Esophagus squamous epithelium (tissue), 5 donors: ENCODE results near the gene DLX1. TPM values are rescaled to one million over a fixed set of nuclear protein-coding genes. Genes with fewer than 3 reads are reported as not detected.

Source experiments
- DNase-seq: peaks from one replicate; lab custom pipeline; 2025; lab: John Stamatoyannopoulos, UW
- H3K27ac ChIP-seq, 4 donors: fragments of 200-600 bp; sonication (generic); one replicate each; pipeline ENCODE4 v1.5.1; 2016 to 2019; ENCODE audit warnings: mild to moderate bottlenecking in 1 of 4
- H3K27me3 ChIP-seq, 4 donors: fragments of 200-600 bp; sonication (generic); 1 replicate in 3 of 4; 2 replicates in 1 of 4; pipeline versions ENCODE4 v1.5.1 to v1.6.0; 2017 to 2021; ENCODE audit warnings: antibody characterized with exemption in 1 of 4
- H3K36me3 ChIP-seq, 3 donors: fragments of 200-600 bp; sonication (generic); one replicate each; pipeline ENCODE4 v1.5.1; 2016 to 2019
- H3K4me1 ChIP-seq, 3 donors: fragments of 200-600 bp; sonication (generic); one replicate each; pipeline ENCODE4 v1.5.1; 2017 to 2019
- H3K4me3 ChIP-seq, 4 donors: fragments of 200-600 bp; sonication (generic); 1 replicate in 3 of 4; 2 replicates in 1 of 4; pipeline ENCODE4 v1.5.1; 2016 to 2019; ENCODE audit warnings: mild to moderate bottlenecking in 2 of 4, moderate library complexity in 1 of 4
- H3K9me3 ChIP-seq, 3 donors: fragments of 200-600 bp; sonication (generic); one replicate each; pipeline ENCODE4 v1.5.1; 2016 to 2019
- CTCF ChIP-seq, 6 experiments: fragments of 450-650 bp in 4 of 6; fragments of 200-600 bp in 2 of 6; sonication (generic) in 2 of 6; IDR thresholded peaks; one replicate each; pipeline ENCODE4 v1.5.1; 2016 to 2019; ENCODE audit warnings: antibody characterized with exemption in 6 of 6, mild to moderate bottlenecking in 4 of 6, moderate library complexity in 4 of 6
- POLR2A ChIP-seq, 4 donors: fragments of 450-650 bp; IDR thresholded peaks; one replicate each; pipeline ENCODE4 v1.6.1; 2017; ENCODE audit warnings: antibody characterized with exemption in 4 of 4, mild to moderate bottlenecking in 4 of 4, moderate library complexity in 3 of 4
- WGBS, 2 donors: methylation state at CpG; one replicate each; pipeline ENCODE4 v1.1.5; 2018; 5-methylcytosine and 5-hydroxymethylcytosine counted together
- intact Hi-C: fragments of 100-400 bp; cut with DNase I; formaldehyde crosslinking; loops from one replicate; pipeline ENCODE4 v1.15.0; 2022
- total RNA-seq, 4 donors: library from RNA; depleted of rRNA; stranded (reverse); fragments of >200 nt; gene quantifications; one replicate each; pipeline ENCODE4 v1.1.0, GENCODE V29; 2016
- donor health status: DM: yes; HTN: yes; CAD: no.

Gene DLX1
- total RNA-seq: not detected

GRCh38 chr2:172085460-172086159 is at the start of gene DLX1:
Gene DLX1 (plus strand): TSS chr2:172085507. CDS start chr2:172085678, 171 bp downstream.
- H3K9me3 ChIP-seq: no peaks in the 10 kb centered on the region
- H3K27ac ChIP-seq: no peak within 1 kb of the TSS
- intact Hi-C loops: no loop called here
- no peak for DNase-seq
- H3K4me1 ChIP-seq: peaks cover 29 to 86% (median 35%) of the 10 kb centered on the region in 3 donors
- H3K36me3 ChIP-seq: no peaks in the 10 kb centered on the region
- WGBS, 2 donors: 5 to 9% methylated on average over 9 of the region's 34 CpGs
- peaks cover 61 to 100% (median 94%) of the 10 kb centered on the region in 4 donors for H3K27me3 ChIP-seq
- H3K4me3 ChIP-seq: peak within 1 kb of the TSS; percentile 28 to 55 (median 38)
- TF ChIP-seq CTCF (IDR thresholded peaks at IDR 0.05): no peak
- TF ChIP-seq POLR2A (IDR thresholded peaks at IDR 0.05): no peak

GRCh38 chr2:172038121-172038520 is 47.2 kb upstream of the DLX1 start:
- H3K27ac ChIP-seq: no peak overlapping the region

GRCh38 chr2:172038604-172039003 is 46.7 kb upstream of the DLX1 start:
- intact Hi-C loops: no loop called here
- H3K36me3 ChIP-seq: no peaks in the 10 kb centered on the region
- H3K27ac ChIP-seq: no peak overlapping the region
- no peaks in the 10 kb centered on the region for H3K27me3 ChIP-seq
- DNase-seq: no peak
- no peaks in the 10 kb centered on the region for H3K4me1 ChIP-seq
- H3K4me3 ChIP-seq: no peak overlapping the region
- no peak for TF ChIP-seq CTCF (IDR thresholded peaks at IDR 0.05)
- TF ChIP-seq POLR2A (IDR thresholded peaks at IDR 0.05): no peak
- 47 to 53% methylated on average over 2 of the region's 2 CpGs for WGBS, 2 donors
- H3K9me3 ChIP-seq: no peaks in the 10 kb centered on the region

More at GRCh38 chr2:172038121-172038520, 47.2 kb upstream of the DLX1 start:
- no peak for DNase-seq
- TF ChIP-seq CTCF (IDR thresholded peaks at IDR 0.05) (no peak), POLR2A (IDR thresholded peaks at IDR 0.05) (no peak)
- Histone ChIP-seq H3K36me3 (no peaks in the 10 kb centered on the region), H3K4me3 (no peak overlapping the region), H3K4me1 (no peaks in the 10 kb centered on the region), H3K27me3 (no peaks in the 10 kb centered on the region), H3K9me3 (no peaks in the 10 kb centered on the region)
- 72 to 81% methylated on average over 3 of the region's 3 CpGs for WGBS, 2 donors
- intact Hi-C loops: no loop called here

GRCh38 chr2:172039011-172039704 is 46.1 kb upstream of the DLX1 start:
- Histone ChIP-seq H3K4me3 (no peak overlapping the region), H3K4me1 (no peaks in the 10 kb centered on the region), H3K9me3 (no peaks in the 10 kb centered on the region), H3K27ac (no peak overlapping the region), H3K27me3 (no peaks in the 10 kb centered on the region), H3K36me3 (no peaks in the 10 kb centered on the region)
- no peak for TF ChIP-seq POLR2A (IDR thresholded peaks at IDR 0.05)
- TF ChIP-seq CTCF (IDR thresholded peaks at IDR 0.05): no peak
- DNase-seq: no peak
- WGBS, 2 donors: 56 to 58% methylated on average over 3 of the region's 3 CpGs
- intact Hi-C loops: no loop called here

GRCh38 chr2:172040311-172040710 is 45.0 kb upstream of the DLX1 start:
- H3K27me3 ChIP-seq: no peaks in the 10 kb centered on the region
- no peak overlapping the region for H3K27ac ChIP-seq
- no peak overlapping the region for H3K4me3 ChIP-seq
- H3K4me1 ChIP-seq: no peaks in the 10 kb centered on the region
- TF ChIP-seq POLR2A (IDR thresholded peaks at IDR 0.05) (no peak), CTCF (IDR thresholded peaks at IDR 0.05) (no peak)
- WGBS, 2 donors: 77 to 85% methylated on average over 6 of the region's 6 CpGs
- no peak for DNase-seq
- no peaks in the 10 kb centered on the region for H3K9me3 ChIP-seq
- H3K36me3 ChIP-seq: no peaks in the 10 kb centered on the region
- intact Hi-C loops: no loop called here
